B cell (primary cell): ENCODE data around the gene EPHB6.

Source experiments
- CTCF ChIP-seq: fragments of 200-600 bp; IDR thresholded peaks from one replicate; pipeline ENCODE4 v1.8.0; 2022; ENCODE audit warnings: antibody characterized with exemption, mild to moderate bottlenecking
- EZH2 ChIP-seq: IDR thresholded peaks from 2 replicates; pipeline ENCODE4 v1.6.1; 2012; ENCODE audit warnings: borderline replicate concordance, low read depth, mild to moderate bottlenecking, moderate library complexity, low read length; ENCODE audit not compliant: insufficient read depth, poor library complexity, severe bottlenecking

- TF ChIP-seq CTCF (no peak), EZH2 (no peak)
Measured at GRCh38 chr7:142833174-142834048, 21.5 kb upstream of the EPHB6 start.
